Naive B cell (primary cell): ENCODE data around the gene EHD4. TPM values are rescaled to one million over a fixed set of nuclear protein-coding genes. Genes with fewer than 3 reads are reported as not detected.
A peak's percentile ranks its signal among the peaks of the same experiment; 100 is the strongest.

Experiments used
- ATAC-seq, 2 donors: fragments of 150-1000 bp; cut with Tn5 transposase; 2 replicates each; pipeline ENCODE4 v1.10.0; 2021; ENCODE audit warnings: low read depth in 2 of 2, mild to moderate bottlenecking in 2 of 2, moderate library complexity in 2 of 2
- DNase-seq: peaks from one replicate; pipeline ENCODE4 v3.0.0; 2022
- H3K27ac Mint-ChIP-seq, 6 donors: one replicate each; pipeline ENCODE4 v1.8.0; 2020 to 2022; ENCODE audit warnings: mild to moderate bottlenecking in 6 of 6, mixed read lengths in 6 of 6, moderate library complexity in 5 of 6, inconsistent platforms in 2 of 6
- H3K27me3 Mint-ChIP-seq, 3 donors: one replicate each; pipeline ENCODE4 v1.8.0; 2021 to 2022; ENCODE audit warnings: mixed read lengths in 3 of 3, mild to moderate bottlenecking in 1 of 3
- H3K36me3 Mint-ChIP-seq, 2 donors: one replicate each; pipeline ENCODE4 v1.8.0; 2020 to 2022; ENCODE audit warnings: mixed read lengths in 2 of 2, inconsistent platforms in 1 of 2, mild to moderate bottlenecking in 1 of 2
- H3K4me1 Mint-ChIP-seq, 3 donors: one replicate each; pipeline ENCODE4 v1.8.0; 2020 to 2022; ENCODE audit warnings: mixed read lengths in 3 of 3, inconsistent platforms in 1 of 3, mild to moderate bottlenecking in 1 of 3, moderate library complexity in 1 of 3
- H3K4me3 Mint-ChIP-seq, 8 donors: one replicate each; pipeline ENCODE4 v1.8.0; 2020 to 2022; ENCODE audit warnings: mild to moderate bottlenecking in 8 of 8, mixed read lengths in 8 of 8, moderate library complexity in 8 of 8, inconsistent platforms in 2 of 8
- H3K9me3 Mint-ChIP-seq, 7 donors: one replicate each; pipeline ENCODE4 v1.8.0; 2020 to 2022; ENCODE audit warnings: mixed read lengths in 7 of 7, mild to moderate bottlenecking in 5 of 7, inconsistent platforms in 2 of 7, moderate library complexity in 1 of 7
- polyA plus RNA-seq, 6 donors: library from polyadenylated mRNA; unstranded; fragments of 300-500 nt; fragmentation: Illumina TruSeq; gene quantifications; one replicate each; pipeline ENCODE4 v1.2.3, GENCODE V29; 2021; ENCODE audit warnings: low read depth in 6 of 6

The EHD4 gene
- polyA plus RNA-seq, 6 donors from 2014 or later = 4.1 to 9.2 (median 6.9) TPM

DNA sequence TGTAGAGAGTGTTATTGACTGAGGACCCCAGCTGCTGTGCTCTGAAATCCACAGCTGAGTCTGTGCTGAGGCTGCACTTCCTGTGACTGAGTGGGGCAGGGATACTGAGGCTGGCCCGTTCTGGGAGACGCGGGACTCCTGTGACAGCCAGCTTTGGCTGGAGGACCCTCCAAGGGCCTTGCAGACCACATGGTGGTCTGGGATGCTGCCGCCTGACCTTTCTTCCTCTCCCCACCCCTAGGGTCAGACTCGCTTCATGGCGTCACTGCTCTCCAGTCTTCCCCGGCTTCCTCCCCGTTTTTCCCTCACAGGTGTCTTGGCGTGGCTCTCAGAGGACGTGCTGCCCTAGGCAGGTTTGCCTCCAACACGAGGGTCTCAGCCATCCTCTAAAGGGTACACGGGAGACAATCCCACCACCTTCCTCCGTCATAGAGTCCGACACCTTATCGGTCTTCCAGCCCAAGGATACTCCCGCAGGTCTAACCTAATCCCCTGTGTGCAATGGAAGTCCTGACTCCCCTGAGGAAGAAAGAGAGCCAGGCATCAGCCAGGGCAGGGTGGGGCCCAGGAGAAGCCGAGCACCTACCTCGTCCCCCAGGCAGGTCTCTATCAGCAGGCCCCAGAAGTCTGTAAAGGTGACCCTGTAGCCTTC lies 19.9 kb upstream of the EHD4 start:
- Mint-ChIP-seq H3K4me3 (no peak overlapping the region), H3K9me3 (no peaks in the 10 kb centered on the region), H3K27me3 (peaks cover 2 to 18% (median 8%) of the 10 kb centered on the region in 3 donors), H3K36me3 (no peaks in the 10 kb centered on the region), H3K27ac (no peak overlapping the region), H3K4me1 (peaks cover 0 to 4% (median 0%) of the 10 kb centered on the region in 3 donors)
- ATAC-seq (no peak), DNase-seq (no peak)

DNA sequence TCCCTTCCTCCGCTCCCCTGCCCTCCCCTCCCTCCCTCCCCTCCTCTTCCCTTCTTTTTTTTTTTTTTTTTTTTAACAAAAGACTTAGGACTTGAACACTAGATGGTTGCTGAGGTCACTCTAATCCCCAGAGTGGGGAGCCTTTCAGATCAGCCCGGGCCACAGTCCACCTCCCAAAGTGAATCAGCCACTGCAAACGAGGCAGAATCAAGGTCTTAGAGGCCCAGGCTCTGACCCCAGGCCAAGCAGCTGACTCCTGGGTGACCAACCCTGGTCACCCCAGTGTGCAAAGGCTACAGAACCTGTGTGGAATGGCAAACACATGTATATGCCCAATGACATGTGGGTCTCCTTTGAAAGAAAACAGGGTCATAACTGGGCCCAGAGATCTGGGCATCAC lies 18.3 kb upstream of the EHD4 start:
- Mint-ChIP-seq H3K27ac (no peak overlapping the region), H3K4me3 (no peak overlapping the region), H3K27me3 (peaks cover 0 to 20% (median 8%) of the 10 kb centered on the region in 3 donors)

DNA sequence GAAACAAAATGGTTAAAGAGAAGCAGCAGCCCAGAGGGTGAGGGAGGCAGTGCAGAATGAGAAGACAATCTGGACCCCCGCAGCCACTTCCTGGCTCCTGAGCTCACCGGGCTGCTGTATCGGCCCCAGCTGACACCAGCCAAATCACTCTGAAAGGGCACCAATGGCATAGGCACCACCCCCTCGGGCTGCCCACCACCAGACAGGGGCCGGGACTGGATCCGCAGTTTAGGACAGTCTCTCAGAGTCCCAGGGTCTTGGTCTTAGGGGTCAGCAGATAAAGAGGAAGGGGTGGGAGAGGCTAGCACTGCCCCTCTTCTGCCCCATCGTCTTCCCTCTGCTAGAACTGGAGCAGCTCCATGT lies 17.9 kb upstream of the EHD4 start:
- Mint-ChIP-seq H3K36me3 (no peaks in the 10 kb centered on the region), H3K9me3 (no peaks in the 10 kb centered on the region), H3K27ac (no peak overlapping the region)

More for the DNA sequence above, 18.3 kb upstream of the EHD4 start:
- Mint-ChIP-seq H3K36me3 (no peaks in the 10 kb centered on the region), H3K9me3 (no peaks in the 10 kb centered on the region), H3K4me1 (peaks cover 0 to 4% (median 0%) of the 10 kb centered on the region in 3 donors)
- DNase-seq (no peak), ATAC-seq (no peak)

DNA sequence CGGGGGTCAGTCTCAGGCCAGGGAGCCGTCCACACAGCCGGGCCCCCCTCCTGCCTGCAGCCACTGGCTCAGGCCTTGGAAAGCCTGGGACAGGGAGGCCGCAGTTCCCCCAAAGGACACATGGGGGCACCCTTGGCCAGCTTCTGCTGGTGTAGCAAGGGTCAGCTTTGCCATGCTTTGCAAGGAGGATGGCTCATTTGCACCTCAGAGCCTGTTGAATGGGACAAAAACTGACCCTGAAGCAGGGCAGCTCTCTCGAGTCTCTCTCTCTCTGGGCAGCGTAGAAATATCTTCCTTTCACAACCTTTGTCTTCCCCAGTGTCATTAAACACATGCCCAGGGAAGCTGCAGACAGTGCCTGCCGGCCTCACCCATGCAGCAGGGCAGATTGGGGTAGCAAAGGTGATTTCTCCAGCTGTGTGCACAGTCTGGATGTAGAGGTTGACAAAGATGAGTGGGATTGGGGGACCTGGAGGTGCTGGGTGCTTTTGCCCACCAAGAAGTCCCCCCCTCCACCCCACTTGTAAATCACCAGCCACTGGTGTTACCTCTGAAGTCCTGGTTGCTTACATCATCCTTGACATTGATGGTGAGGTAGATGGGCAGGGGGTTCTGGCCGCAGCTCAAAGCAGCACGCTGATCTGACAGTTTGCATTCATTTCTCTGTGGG lies 17.4 kb upstream of the EHD4 start:
- H3K27ac Mint-ChIP-seq = no peak overlapping the region
- H3K9me3 Mint-ChIP-seq = no peaks in the 10 kb centered on the region
- no peaks in the 10 kb centered on the region for H3K36me3 Mint-ChIP-seq
- ATAC-seq (peak; percentile 85 to 94), DNase-seq (peak; percentile 75)
- H3K4me3 Mint-ChIP-seq = no peak overlapping the region
- peaks cover 0 to 24% (median 8%) of the 10 kb centered on the region in 3 donors for H3K27me3 Mint-ChIP-seq
- H3K4me1 Mint-ChIP-seq = peaks cover 0 to 4% (median 0%) of the 10 kb centered on the region in 3 donors

More for the DNA sequence above, 17.9 kb upstream of the EHD4 start:
- peaks cover 0 to 24% (median 8%) of the 10 kb centered on the region in 3 donors for H3K27me3 Mint-ChIP-seq
- DNase-seq (no peak), ATAC-seq (no peak)
- H3K4me3 Mint-ChIP-seq = no peak overlapping the region
- H3K4me1 Mint-ChIP-seq = peaks cover 0 to 4% (median 0%) of the 10 kb centered on the region in 3 donors

DNA sequence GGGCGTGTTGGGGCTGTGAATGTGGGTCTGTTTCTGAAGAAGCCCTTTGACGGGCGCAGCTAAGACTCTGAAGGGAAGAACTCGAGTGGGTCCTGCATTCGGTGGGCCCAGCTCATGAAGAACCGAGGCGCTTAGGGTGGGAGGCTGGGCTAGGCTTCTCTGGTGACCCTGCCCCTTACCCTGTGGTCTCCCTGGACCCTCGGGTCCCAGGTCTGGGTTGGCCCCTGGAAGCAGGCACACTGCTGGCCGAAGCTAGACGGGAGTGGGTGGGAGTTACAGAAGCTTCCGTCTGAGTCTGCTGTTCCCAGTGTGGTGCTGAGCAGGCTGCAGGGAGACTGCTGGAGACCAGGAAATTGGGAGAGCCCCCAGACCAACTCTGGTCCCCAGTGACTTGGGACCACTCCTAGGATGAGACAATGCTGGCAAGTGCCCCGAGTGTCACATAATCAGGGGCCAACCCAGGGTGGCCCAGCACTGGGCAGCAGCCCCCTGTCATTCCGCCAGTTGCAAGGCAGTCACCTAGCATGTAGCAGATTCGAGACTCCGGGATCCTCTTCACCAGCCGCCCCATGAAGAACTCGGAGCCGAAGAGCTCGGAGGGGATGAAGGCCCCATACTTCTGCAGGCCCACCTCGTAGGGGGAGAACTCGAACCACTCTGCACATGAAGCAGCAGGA lies 16.7 kb upstream of the EHD4 start:
- H3K27me3 Mint-ChIP-seq = peaks cover 0 to 26% (median 8%) of the 10 kb centered on the region in 3 donors
- ATAC-seq (peak in 1 of 2 donors; percentile 13), DNase-seq (no peak)
- no peaks in the 10 kb centered on the region for H3K36me3 Mint-ChIP-seq
- H3K4me3 Mint-ChIP-seq = no peak overlapping the region
- H3K9me3 Mint-ChIP-seq = no peaks in the 10 kb centered on the region
- peaks cover 0 to 4% (median 0%) of the 10 kb centered on the region in 3 donors for H3K4me1 Mint-ChIP-seq
- no peak overlapping the region for H3K27ac Mint-ChIP-seq

DNA sequence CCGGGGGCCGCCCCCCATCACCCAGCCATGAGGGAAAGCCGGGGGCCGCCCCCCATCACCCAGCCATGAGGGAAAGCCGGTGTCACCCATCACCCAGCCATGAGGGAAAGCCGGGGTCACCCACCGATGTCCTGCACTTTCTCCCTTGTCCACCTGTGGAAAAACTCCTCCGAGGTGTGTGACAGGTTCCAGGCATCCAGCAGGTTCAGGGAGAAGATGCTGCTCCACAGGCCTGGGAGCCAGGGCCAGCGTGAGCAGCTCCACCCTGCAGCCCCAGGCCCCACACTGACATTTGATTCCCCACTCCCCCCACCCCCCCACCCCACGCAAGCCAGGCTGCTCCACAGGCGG lies 15.5 kb upstream of the EHD4 start:
- Mint-ChIP-seq H3K9me3 (no peaks in the 10 kb centered on the region), H3K27ac (no peak overlapping the region), H3K27me3 (peaks cover 0 to 30% (median 8%) of the 10 kb centered on the region in 3 donors), H3K36me3 (no peaks in the 10 kb centered on the region), H3K4me3 (no peak overlapping the region), H3K4me1 (peaks cover 0 to 4% (median 0%) of the 10 kb centered on the region in 3 donors)
- DNase-seq (no peak), ATAC-seq (no peak)

DNA sequence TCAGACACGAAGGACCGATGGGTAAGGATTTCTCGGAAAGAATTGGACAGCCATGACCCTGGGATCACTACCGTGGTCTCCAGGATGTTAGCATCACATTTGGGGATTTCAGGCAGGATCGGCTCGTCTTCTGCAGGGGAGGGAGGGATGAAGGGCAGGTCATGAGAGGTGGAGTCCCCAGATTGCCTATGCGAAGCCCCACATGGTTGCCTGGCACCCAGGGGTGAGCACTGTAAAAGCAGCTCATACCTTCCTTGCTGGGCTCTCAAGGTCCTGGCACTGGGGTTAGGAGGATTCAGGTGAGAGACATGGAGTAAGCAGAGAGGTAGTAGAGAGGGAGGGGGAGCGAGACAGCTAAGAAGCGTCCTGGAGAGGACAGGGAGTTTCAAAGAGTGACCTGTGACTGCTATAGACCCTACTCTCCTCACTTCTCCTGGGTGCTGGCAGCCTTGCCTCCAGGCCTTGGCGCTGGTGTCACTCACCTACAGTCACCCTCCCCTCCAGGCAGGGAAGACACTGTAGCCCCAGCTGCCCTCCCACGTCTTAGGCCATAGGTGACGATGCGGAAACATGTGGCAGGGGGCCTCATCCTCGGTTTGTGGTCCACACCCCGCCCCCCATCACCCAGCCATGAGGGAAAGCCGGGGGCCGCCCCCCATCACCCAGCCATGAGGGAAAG lies 15.0 kb upstream of the EHD4 start:
- Mint-ChIP-seq H3K9me3 (no peaks in the 10 kb centered on the region), H3K4me3 (no peak overlapping the region), H3K27ac (no peak overlapping the region), H3K36me3 (no peaks in the 10 kb centered on the region), H3K27me3 (peaks cover 0 to 30% (median 8%) of the 10 kb centered on the region in 3 donors), H3K4me1 (peaks cover 0 to 4% (median 0%) of the 10 kb centered on the region in 3 donors)
- ATAC-seq (no peak), DNase-seq (no peak)

DNA sequence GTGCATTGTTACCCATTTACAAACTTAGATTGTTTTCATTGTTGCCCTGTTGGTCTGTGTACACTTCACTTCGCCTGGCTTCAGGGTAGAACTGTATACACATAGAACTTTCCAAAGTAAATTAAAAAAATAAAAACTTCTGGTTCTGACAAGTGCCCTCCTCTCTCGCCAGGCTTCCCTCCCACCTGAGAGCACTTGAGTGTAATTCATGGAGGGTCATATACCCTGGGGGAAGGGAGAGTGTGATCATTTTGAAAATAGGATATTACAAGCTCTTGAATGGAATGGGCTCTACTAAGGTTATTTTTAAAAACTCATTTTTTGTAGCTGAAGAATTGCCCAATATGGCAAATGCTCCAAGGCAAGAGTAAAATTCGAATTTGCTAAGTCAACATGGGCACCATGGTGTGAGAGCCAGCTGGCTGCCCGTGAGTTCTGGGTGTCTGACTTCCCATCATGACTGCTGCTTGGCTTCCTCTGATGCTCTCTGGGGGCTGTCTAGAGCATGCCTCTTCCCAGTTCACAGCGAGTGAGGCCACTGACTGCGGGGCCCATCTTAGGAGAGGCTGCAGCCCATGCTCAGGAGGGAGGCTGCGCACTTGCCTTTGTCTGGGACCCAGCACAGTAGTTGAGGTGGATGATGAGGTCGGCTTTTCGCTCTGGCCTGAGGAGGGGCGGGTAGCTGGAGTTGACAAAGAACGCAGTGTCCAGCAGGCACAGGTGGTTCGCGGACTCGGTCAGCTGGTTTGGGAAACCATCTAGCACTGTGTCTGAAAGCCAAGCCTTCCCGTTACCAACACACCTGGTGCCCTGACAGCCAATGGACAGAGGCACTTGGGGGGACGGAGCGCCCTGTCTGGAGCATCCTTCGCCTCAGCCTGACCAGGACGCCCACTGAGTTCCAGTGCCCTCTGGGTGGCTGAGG lies 13.1 kb upstream of the EHD4 start:
- no peak for DNase-seq
- Mint-ChIP-seq H3K27me3 (peaks cover 0 to 30% (median 8%) of the 10 kb centered on the region in 3 donors), H3K27ac (no peak overlapping the region)

DNA sequence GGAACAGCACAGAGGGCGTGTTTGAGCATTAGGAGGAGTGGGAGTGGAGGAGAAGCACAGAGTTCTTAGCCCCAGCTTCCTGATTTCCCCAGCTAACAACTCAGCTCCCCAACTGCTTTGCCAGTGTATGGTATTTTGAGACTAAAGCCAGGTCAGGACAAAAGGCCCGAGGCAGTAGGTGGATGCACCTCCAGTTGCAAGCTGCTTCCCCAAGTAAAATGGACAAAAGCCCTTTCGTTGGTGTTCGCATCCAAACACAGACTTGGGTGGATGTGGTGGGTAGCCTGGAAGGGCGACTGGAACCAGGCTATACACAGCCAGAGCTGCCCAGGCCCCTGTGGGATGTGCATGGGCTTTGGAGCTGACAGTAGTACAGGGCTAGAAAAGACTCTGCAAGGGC lies 12.3 kb upstream of the EHD4 start:
- ATAC-seq = no peak
- DNase-seq = no peak
- Mint-ChIP-seq H3K27me3 (peaks cover 0 to 23% (median 8%) of the 10 kb centered on the region in 3 donors), H3K9me3 (no peaks in the 10 kb centered on the region), H3K4me3 (no peak overlapping the region), H3K36me3 (no peaks in the 10 kb centered on the region), H3K4me1 (peaks cover 0 to under 1% (median 0%) of the 10 kb centered on the region in 3 donors), H3K27ac (no peak overlapping the region)

More for the DNA sequence above, 13.1 kb upstream of the EHD4 start:
- peaks cover 0 to 4% (median 0%) of the 10 kb centered on the region in 3 donors for H3K4me1 Mint-ChIP-seq
- H3K9me3 Mint-ChIP-seq = no peaks in the 10 kb centered on the region
- H3K36me3 Mint-ChIP-seq = no peaks in the 10 kb centered on the region
- no peak for ATAC-seq
- no peak overlapping the region for H3K4me3 Mint-ChIP-seq

DNA sequence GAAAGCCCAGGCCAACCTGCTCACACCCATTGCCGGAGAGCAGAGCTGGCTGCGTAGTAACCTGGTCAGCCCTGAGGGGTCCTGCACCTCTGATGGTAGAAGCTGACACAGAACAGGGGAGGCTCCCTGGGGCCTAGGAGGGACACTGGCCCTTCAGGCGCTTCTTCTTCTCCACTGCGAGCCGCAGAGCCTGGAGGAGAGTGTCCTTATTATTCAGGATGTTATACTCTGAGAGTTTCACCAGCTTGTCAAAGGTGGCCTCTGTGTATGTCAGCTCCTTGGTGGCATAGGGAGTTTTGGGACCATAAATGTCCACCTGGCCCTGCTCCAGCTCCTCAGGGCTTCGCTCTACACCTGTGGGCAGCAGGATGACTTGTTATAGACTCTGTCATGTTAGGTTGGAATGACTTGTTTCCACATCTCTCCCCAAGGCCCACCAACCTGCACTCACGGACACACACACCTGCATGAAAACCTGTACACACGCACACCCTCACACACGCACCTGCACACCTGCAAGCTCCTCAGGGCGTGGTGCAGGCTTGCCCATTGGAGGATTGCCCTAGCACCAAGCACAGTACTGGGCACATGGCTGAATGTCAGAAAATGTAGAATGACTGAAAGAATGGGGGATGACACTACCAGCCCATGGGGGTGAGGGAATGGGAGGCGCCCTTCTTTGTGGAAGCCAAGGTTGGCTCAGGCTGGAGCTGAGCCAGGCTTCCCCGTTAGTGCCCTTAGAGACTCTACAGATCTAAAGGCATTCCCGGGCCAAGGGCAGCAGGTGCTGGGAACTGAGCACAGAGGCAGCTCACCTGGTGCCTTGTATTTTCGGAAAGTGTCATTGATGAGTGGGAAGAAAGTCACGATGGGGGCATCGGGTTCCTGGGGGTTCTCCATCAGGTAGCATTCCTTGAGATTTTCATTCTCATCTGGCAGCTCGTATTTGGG lies 11.5 kb upstream of the EHD4 start:
- no peak overlapping the region for H3K27ac Mint-ChIP-seq
- peaks cover 0 to 19% (median 7%) of the 10 kb centered on the region in 3 donors for H3K27me3 Mint-ChIP-seq
- no peaks in the 10 kb centered on the region for H3K4me1 Mint-ChIP-seq
- no peaks in the 10 kb centered on the region for H3K36me3 Mint-ChIP-seq
- ATAC-seq (no peak), DNase-seq (no peak)
- H3K4me3 Mint-ChIP-seq = no peak overlapping the region
- no peaks in the 10 kb centered on the region for H3K9me3 Mint-ChIP-seq

DNA sequence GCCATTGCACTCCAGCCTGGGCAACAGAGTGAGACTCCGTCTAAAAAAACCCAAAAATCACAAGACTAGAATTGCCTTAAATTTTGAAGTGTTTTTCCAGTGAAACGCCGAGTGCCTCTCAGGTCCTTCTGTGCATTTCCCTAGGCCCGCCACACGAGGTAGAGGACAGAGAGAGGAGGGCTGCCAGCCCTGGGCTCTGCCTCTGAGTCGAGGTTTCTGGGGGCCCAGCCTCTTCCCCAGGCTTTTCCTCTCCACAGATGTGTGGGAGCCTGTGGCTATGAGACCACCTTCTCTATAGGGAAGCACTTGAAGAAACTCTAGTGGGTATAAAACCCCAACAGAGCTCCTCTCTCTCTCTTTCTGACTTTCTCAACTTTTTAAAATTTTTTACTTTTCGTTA lies 10.9 kb upstream of the EHD4 start:
- no peak for ATAC-seq
- no peak overlapping the region for H3K27ac Mint-ChIP-seq
- no peak for DNase-seq
- H3K27me3 Mint-ChIP-seq = peaks cover 0 to 12% (median under 1%) of the 10 kb centered on the region in 3 donors
- no peaks in the 10 kb centered on the region for H3K4me1 Mint-ChIP-seq
- no peak overlapping the region for H3K4me3 Mint-ChIP-seq
- H3K36me3 Mint-ChIP-seq = no peaks in the 10 kb centered on the region
- H3K9me3 Mint-ChIP-seq = no peaks in the 10 kb centered on the region
